Lower leg skin (tissue), 3 donors: ENCODE results near the gene POLQ.
"Not testable (repeated sequence)": the region's sequence is repeated elsewhere in the genome, so short reads cannot be mapped to it uniquely, and the experiment has no call there.

ENCODE experiments used
- POLR2A ChIP-seq, 2 donors: fragments of 450-650 bp; IDR thresholded peaks; one replicate each; pipeline ENCODE4 v1.6.1; 2016 to 2017; ENCODE audit warnings: antibody characterized with exemption in 2 of 2, mild to moderate bottlenecking in 1 of 2, moderate library complexity in 1 of 2
- TF ChIP-seq, protein P1 (sequence below), 3 donors: fragments of 450-650 bp; IDR thresholded peaks; one replicate each; pipeline ENCODE4 v1.5.1; 2016; ENCODE audit warnings: antibody characterized with exemption in 3 of 3, mild to moderate bottlenecking in 3 of 3, moderate library complexity in 2 of 3

DNA sequence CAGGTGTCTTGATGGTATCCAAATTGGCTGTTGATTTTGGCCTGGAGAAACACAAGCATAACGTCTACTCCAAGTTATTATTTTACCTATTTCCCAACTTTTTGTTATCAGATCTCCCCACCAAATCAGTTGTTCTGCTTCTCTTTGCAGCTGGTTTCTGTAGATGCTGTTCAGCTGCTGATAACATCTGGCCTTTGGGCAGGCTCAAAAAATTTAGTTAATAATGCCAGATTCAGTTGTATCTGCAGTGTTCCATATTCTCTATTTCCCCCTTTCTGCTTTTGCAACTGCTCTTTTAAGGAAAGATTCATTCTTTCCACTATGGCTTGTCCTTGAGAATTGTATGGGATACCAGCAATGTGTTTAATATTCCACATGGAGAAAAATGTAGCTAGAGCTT is 149.8 kb downstream of the POLQ start:
- TF ChIP-seq, protein P1, sequence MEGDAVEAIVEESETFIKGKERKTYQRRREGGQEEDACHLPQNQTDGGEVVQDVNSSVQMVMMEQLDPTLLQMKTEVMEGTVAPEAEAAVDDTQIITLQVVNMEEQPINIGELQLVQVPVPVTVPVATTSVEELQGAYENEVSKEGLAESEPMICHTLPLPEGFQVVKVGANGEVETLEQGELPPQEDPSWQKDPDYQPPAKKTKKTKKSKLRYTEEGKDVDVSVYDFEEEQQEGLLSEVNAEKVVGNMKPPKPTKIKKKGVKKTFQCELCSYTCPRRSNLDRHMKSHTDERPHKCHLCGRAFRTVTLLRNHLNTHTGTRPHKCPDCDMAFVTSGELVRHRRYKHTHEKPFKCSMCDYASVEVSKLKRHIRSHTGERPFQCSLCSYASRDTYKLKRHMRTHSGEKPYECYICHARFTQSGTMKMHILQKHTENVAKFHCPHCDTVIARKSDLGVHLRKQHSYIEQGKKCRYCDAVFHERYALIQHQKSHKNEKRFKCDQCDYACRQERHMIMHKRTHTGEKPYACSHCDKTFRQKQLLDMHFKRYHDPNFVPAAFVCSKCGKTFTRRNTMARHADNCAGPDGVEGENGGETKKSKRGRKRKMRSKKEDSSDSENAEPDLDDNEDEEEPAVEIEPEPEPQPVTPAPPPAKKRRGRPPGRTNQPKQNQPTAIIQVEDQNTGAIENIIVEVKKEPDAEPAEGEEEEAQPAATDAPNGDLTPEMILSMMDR (IDR thresholded peaks at IDR 0.05), result not testable (repeated sequence)
- TF ChIP-seq POLR2A (IDR thresholded peaks at IDR 0.05), result not testable (repeated sequence)
